ENCODE results near the gene TMEM59. TPM values are rescaled to one million over a fixed set of nuclear protein-coding genes. Genes with fewer than 3 reads are reported as not detected.
"Not testable (repeated sequence)": the region's sequence is repeated elsewhere in the genome, so short reads cannot be mapped to it uniquely, and the experiment has no call there.

The TMEM59 gene
- polyA plus RNA-seq, 6 donors from 2014 or later: 394 to 861 (median 528) TPM

GRCh38 chr1:54014009-54014629 is 38.9 kb downstream of the TMEM59 start:
- Mint-ChIP-seq H3K27me3 (peaks cover 10 to 55% (median 40%) of the 10 kb centered on the region in 3 donors), H3K4me1 (peaks cover 0 to 3% (median 0%) of the 10 kb centered on the region in 3 donors), H3K27ac (no peak overlapping the region), H3K9me3 (no peaks in the 10 kb centered on the region), H3K4me3 (no peak overlapping the region), H3K36me3 (no peaks in the 10 kb centered on the region)
- no peak for ATAC-seq (ENCODE audit: low read depth in 2 of 2)
- no peak for DNase-seq

- Mint-ChIP-seq H3K27me3 (peaks cover 10 to 60% (median 46%) of the 10 kb centered on the region in 3 donors), H3K4me3 (no peak overlapping the region), H3K4me1 (peaks cover 0 to 3% (median 0%) of the 10 kb centered on the region in 3 donors), H3K36me3 (no peaks in the 10 kb centered on the region), H3K9me3 (no peaks in the 10 kb centered on the region), H3K27ac (peak overlapping the region in 1 of 6 donors; percentile 17)
- no peak for ATAC-seq (ENCODE audit: low read depth in 2 of 2)
- no peak for DNase-seq
Observed at GRCh38 chr1:54013393-54014008, 39.5 kb downstream of the TMEM59 start.

- Mint-ChIP-seq H3K4me3 (no peak overlapping the region), H3K27ac (no peak overlapping the region), H3K27me3 (peaks cover 10 to 59% (median 49%) of the 10 kb centered on the region in 3 donors), H3K36me3 (no peaks in the 10 kb centered on the region), H3K9me3 (no peaks in the 10 kb centered on the region), H3K4me1 (peaks cover 0 to 3% (median 0%) of the 10 kb centered on the region in 3 donors)
- no peak for DNase-seq
- no peak for ATAC-seq (ENCODE audit: low read depth in 2 of 2)
Observed at GRCh38 chr1:54012863-54013262, 40.1 kb downstream of the TMEM59 start.

GRCh38 chr1:54012008-54012325 is 41.0 kb downstream of the TMEM59 start:
- Mint-ChIP-seq H3K4me3 (no peak overlapping the region), H3K4me1 (peaks cover 0 to 3% (median 0%) of the 10 kb centered on the region in 3 donors), H3K9me3 (no peaks in the 10 kb centered on the region), H3K36me3 (no peaks in the 10 kb centered on the region), H3K27ac (no peak overlapping the region), H3K27me3 (peaks cover 14 to 50% (median 42%) of the 10 kb centered on the region in 3 donors)
- no peak for ATAC-seq (ENCODE audit: low read depth in 2 of 2)
- DNase-seq: no peak

GRCh38 chr1:54011316-54012007 is 41.5 kb downstream of the TMEM59 start:
- peaks cover 14 to 48% (median 38%) of the 10 kb centered on the region in 3 donors for H3K27me3 Mint-ChIP-seq
- no peak for ATAC-seq (ENCODE audit: low read depth in 2 of 2)
- no peak overlapping the region for H3K27ac Mint-ChIP-seq
- no peaks in the 10 kb centered on the region for H3K9me3 Mint-ChIP-seq
- no peak for DNase-seq
- no peak overlapping the region for H3K4me3 Mint-ChIP-seq
- no peaks in the 10 kb centered on the region for H3K36me3 Mint-ChIP-seq
- H3K4me1 Mint-ChIP-seq: peaks cover 0 to 3% (median 0%) of the 10 kb centered on the region in 3 donors

GRCh38 chr1:54010415-54011117 is 42.4 kb downstream of the TMEM59 start:
- H3K9me3 Mint-ChIP-seq: peaks cover 0 to under 1% (median 0%) of the 10 kb centered on the region in 7 donors
- DNase-seq: no peak
- H3K4me3 Mint-ChIP-seq: no peak overlapping the region
- H3K27ac Mint-ChIP-seq: no peak overlapping the region
- peaks cover 14 to 47% (median 42%) of the 10 kb centered on the region in 3 donors for H3K27me3 Mint-ChIP-seq
- H3K4me1 Mint-ChIP-seq: peaks cover 0 to 3% (median 0%) of the 10 kb centered on the region in 3 donors
- no peaks in the 10 kb centered on the region for H3K36me3 Mint-ChIP-seq
- ATAC-seq (ENCODE audit: low read depth in 2 of 2): no peak

- Mint-ChIP-seq H3K9me3 (peaks cover 0 to 2% (median 0%) of the 10 kb centered on the region in 7 donors), H3K27me3 (peaks cover 14 to 47% (median 42%) of the 10 kb centered on the region in 3 donors), H3K4me3 (no peak overlapping the region), H3K36me3 (no peaks in the 10 kb centered on the region), H3K27ac (no peak overlapping the region), H3K4me1 (peaks cover 0 to 3% (median 0%) of the 10 kb centered on the region in 3 donors)
- DNase-seq: no peak
- ATAC-seq (ENCODE audit: low read depth in 2 of 2): no peak
Observed at GRCh38 chr1:54009406-54009805, 43.6 kb downstream of the TMEM59 start.

- H3K4me1 Mint-ChIP-seq: peaks cover 0 to 3% (median 0%) of the 10 kb centered on the region in 3 donors
- peaks cover 14 to 44% (median 41%) of the 10 kb centered on the region in 3 donors for H3K27me3 Mint-ChIP-seq
- DNase-seq (no peak), ATAC-seq (ENCODE audit: low read depth in 2 of 2) (no peak)
- H3K4me3 Mint-ChIP-seq: no peak overlapping the region
- peaks cover 0 to 2% (median 0%) of the 10 kb centered on the region in 7 donors for H3K9me3 Mint-ChIP-seq
- H3K36me3 Mint-ChIP-seq: no peaks in the 10 kb centered on the region
- H3K27ac Mint-ChIP-seq: no peak overlapping the region
Observed at GRCh38 chr1:54008876-54009275, 44.1 kb downstream of the TMEM59 start.

- DNase-seq: no peak
- ATAC-seq (ENCODE audit: low read depth in 2 of 2): no peak
- Mint-ChIP-seq H3K4me3 (no peak overlapping the region), H3K36me3 (no peaks in the 10 kb centered on the region), H3K9me3 (peaks cover 0 to 8% (median 4%) of the 10 kb centered on the region in 7 donors), H3K27ac (no peak overlapping the region), H3K27me3 (peaks cover 14 to 40% (median 31%) of the 10 kb centered on the region in 3 donors), H3K4me1 (no peaks in the 10 kb centered on the region)
Observed at GRCh38 chr1:54007613-54008012, 45.4 kb downstream of the TMEM59 start.

- Mint-ChIP-seq H3K27ac (no peak overlapping the region), H3K9me3 (peaks cover 0 to 8% (median 5%) of the 10 kb centered on the region in 7 donors), H3K4me1 (no peaks in the 10 kb centered on the region), H3K4me3 (no peak overlapping the region), H3K36me3 (no peaks in the 10 kb centered on the region), H3K27me3 (peaks cover 14 to 36% (median 28%) of the 10 kb centered on the region in 3 donors)
- no peak for ATAC-seq (ENCODE audit: low read depth in 2 of 2)
- DNase-seq: no peak
Observed at GRCh38 chr1:54006508-54006907, 46.5 kb downstream of the TMEM59 start.

- Mint-ChIP-seq H3K4me3 (no peak overlapping the region), H3K9me3 (peaks cover 0 to 8% (median 5%) of the 10 kb centered on the region in 7 donors), H3K36me3 (no peaks in the 10 kb centered on the region), H3K27me3 (peaks cover 9 to 22% (median 19%) of the 10 kb centered on the region in 3 donors), H3K4me1 (no peaks in the 10 kb centered on the region), H3K27ac (no peak overlapping the region)
- ATAC-seq (ENCODE audit: low read depth in 2 of 2) (no peak), DNase-seq (no peak)
Observed at GRCh38 chr1:54004481-54005049, 48.4 kb downstream of the TMEM59 start.

GRCh38 chr1:54003750-54004480 is 49.1 kb downstream of the TMEM59 start:
- not testable (repeated sequence) for DNase-seq; H3K9me3 Mint-ChIP-seq; ATAC-seq (ENCODE audit: low read depth in 2 of 2); H3K4me1 Mint-ChIP-seq; H3K36me3 Mint-ChIP-seq; H3K4me3 Mint-ChIP-seq; H3K27ac Mint-ChIP-seq
- peaks cover 4 to 19% (median 12%) of the 10 kb centered on the region in 3 donors for H3K27me3 Mint-ChIP-seq

Measured in naive B cell (primary cell).